ENCODE measurements around the gene GTF2H4. TPM values are rescaled to one million over a fixed set of nuclear protein-coding genes. Genes with fewer than 3 reads are reported as not detected.

The GTF2H4 gene
- total RNA-seq, 1 donor from 2014 or later: 44.6 TPM

DNA sequence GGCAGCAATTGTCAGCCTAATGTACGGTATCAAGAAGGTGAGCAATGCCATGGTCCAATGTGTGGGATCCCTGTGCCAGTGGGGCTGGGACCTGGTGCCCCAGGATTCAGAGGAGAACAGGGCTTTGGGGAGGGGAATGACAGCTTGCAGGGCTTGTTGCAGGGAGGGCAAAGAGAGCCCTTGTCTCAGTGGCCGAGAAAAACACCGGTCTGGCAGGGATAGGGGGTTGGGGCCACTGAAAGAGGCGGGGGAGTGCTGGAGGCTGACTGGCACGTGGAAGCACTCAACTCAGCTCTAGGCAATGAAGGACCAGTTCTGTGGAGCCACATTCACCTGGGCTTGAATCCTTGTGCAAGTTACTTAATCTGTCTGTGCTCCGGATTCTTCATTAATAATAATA is 29.3 kb downstream of the GTF2H4 start:
- DNase-seq (peak; percentile 82), ATAC-seq (peak; percentile 77)
- no peak for TF ChIP-seq CTCF (IDR thresholded peaks at IDR 0.05)
- intact Hi-C loops (cut with DNase I): no loop called here
- Histone ChIP-seq H3K27ac (peak overlapping the region; percentile 52), H3K9me3 (no peaks in the 10 kb centered on the region), H3K4me3 (peak overlapping the region; percentile 34), H3K36me3 (no peaks in the 10 kb centered on the region), H3K27me3 (no peaks in the 10 kb centered on the region), H3K4me1 (peaks cover 11% of the 10 kb centered on the region)

DNA sequence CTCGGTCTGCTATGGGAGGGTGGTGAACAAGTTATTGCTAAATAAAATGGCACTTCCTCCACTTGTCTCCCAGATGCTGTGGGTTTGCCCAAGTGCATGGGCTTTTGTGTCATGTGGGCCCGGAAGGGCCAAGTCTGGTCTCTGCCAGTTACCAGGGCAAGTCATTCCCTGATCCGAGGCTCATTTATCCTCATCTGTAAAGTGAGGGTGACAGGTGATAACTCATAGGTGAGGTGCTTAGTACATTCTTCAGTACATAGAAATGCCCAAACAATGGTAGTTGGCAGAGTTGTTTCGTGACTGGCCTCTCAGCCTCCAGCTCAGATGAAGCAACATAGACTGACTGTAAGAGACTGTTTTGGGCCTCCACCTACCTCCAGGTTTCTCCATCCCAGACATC is 30.7 kb downstream of the GTF2H4 start:
- no peak for ATAC-seq
- intact Hi-C loops (cut with DNase I): no loop called here
- DNase-seq: no peak
- H3K36me3 ChIP-seq: no peaks in the 10 kb centered on the region
- no peak overlapping the region for H3K4me3 ChIP-seq
- no peaks in the 10 kb centered on the region for H3K27me3 ChIP-seq
- H3K27ac ChIP-seq: no peak overlapping the region
- H3K9me3 ChIP-seq: no peaks in the 10 kb centered on the region
- no peak for TF ChIP-seq CTCF (IDR thresholded peaks at IDR 0.05)
- H3K4me1 ChIP-seq: peaks cover 9% of the 10 kb centered on the region

DNA sequence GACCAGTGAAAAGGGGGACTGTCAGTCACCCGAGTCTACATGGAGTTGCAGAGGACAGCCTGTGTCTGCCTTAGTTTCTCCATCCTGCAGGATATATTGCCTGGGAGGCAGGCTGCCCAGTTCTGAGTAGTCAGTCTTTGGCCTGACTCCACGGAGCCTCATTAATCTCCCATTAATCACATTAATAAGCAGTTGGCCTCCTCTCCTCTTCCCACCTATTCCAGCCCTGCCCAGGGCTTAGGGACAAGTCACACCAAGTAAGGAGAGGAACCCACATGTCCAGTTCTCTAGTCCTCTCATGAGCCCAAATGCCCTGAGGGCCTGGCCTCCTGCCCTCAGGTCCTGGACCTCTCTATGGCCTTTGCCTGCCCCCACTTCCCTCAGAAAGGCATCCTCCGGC is 31.5 kb downstream of the GTF2H4 start:
- no peak for TF ChIP-seq CTCF (IDR thresholded peaks at IDR 0.05)
- H3K27me3 ChIP-seq: no peaks in the 10 kb centered on the region
- intact Hi-C loops (cut with DNase I): no loop called here
- no peaks in the 10 kb centered on the region for H3K36me3 ChIP-seq
- H3K9me3 ChIP-seq: no peaks in the 10 kb centered on the region
- H3K27ac ChIP-seq: no peak overlapping the region
- ATAC-seq: no peak
- H3K4me3 ChIP-seq: no peak overlapping the region
- peaks cover 6% of the 10 kb centered on the region for H3K4me1 ChIP-seq
- DNase-seq: no peak

GRCh38 chr6:30940361-30940986 is 32.5 kb downstream of the GTF2H4 start, which contains the start of gene MUCL3:
MUCL3 (plus strand) TSS chr6:30940973; CDS start chr6:30941000, 27 bp downstream.
- DNase-seq (no peak), ATAC-seq (no peak)
- no peaks in the 10 kb centered on the region for H3K27me3 ChIP-seq
- H3K27ac ChIP-seq: no peak within 1 kb of the TSS
- no peak for TF ChIP-seq CTCF (IDR thresholded peaks at IDR 0.05)
- no peak within 1 kb of the TSS for H3K4me3 ChIP-seq
- H3K36me3 ChIP-seq: no peaks in the 10 kb centered on the region
- H3K4me1 ChIP-seq: peaks cover 6% of the 10 kb centered on the region
- no peaks in the 10 kb centered on the region for H3K9me3 ChIP-seq
- intact Hi-C loops (cut with DNase I): no loop called here

GRCh38 chr6:30942338-30943060 is 34.5 kb downstream of the GTF2H4 start:
- Histone ChIP-seq H3K36me3 (no peaks in the 10 kb centered on the region), H3K9me3 (no peaks in the 10 kb centered on the region), H3K4me3 (no peak overlapping the region), H3K27me3 (no peaks in the 10 kb centered on the region), H3K4me1 (peaks cover 6% of the 10 kb centered on the region), H3K27ac (no peak overlapping the region)
- DNase-seq: peak; percentile 93
- TF ChIP-seq CTCF (IDR thresholded peaks at IDR 0.05): peak; percentile 46
- ATAC-seq: peak; percentile 95
- intact Hi-C loops (cut with DNase I): no loop called here

Measured in upper lobe of right lung (tissue), 1 donor.